Stimulated activated CD4-positive, alpha-beta T cell treated with anti-CD3 and anti-CD28 coated beads, Interleukin-15, amount 100 ng/mL, for 1 hour (primary cell): ENCODE measurements around the gene KNDC1.
"Not testable (repeated sequence)": the region's sequence is repeated elsewhere in the genome, so short reads cannot be mapped to it uniquely, and the experiment has no call there.

ENCODE experiments used
- DNase-seq, 2 donors: peaks; one replicate each; pipeline ENCODE4 v3.0.0-alpha.2; 2020; ENCODE audit warnings: low read depth in 1 of 2, low spot score in 1 of 2

The KNDC1 gene

DNA sequence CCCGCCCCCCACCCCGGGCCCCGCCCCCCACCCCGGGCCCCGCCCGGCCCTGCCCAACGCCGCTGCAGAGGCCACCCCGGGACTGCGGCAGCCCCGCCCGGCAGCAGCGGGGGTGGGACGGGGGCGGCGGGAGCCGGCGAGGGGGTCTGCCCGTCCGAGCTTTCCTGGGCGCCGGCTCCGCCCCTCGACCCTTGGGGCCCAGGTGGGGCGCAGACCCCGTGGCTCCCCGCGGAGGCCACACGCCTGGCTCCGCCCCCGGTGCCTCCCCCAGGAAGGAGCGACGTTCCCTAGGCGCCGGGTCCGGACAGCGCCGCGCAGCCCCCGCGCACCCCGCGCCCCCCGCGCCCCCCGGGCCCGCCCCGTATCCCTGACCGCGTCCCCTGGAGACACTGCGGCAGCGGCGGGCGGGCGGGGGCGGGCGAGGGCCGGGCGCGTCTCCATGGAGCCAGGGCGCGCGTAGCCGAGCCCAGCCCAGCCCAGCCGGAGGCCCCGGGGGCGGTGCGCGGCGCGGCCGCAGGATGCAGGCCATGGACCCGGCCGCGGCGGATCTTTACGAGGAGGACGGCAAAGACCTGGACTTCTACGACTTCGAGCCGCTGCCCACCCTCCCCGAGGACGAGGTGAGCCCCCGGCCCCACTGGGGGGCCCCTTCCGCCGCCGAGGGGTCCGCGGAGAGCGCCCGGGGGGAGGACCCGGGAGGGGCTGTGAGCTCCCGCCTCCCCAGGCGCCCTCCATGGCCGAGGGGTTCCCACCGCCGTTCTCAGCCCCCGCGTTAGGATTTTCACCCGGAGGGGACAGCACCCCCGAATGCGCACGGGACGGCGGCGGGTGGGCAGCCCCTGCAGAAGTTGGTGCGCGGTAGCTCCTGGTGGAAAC, at the start of gene KNDC1:
Gene KNDC1, plus strand, starts transcription at position 270 of the 876 bp plus-strand sequence. Its CDS starts 249 bp downstream, at position 519.
- no peak for DNase-seq

DNA sequence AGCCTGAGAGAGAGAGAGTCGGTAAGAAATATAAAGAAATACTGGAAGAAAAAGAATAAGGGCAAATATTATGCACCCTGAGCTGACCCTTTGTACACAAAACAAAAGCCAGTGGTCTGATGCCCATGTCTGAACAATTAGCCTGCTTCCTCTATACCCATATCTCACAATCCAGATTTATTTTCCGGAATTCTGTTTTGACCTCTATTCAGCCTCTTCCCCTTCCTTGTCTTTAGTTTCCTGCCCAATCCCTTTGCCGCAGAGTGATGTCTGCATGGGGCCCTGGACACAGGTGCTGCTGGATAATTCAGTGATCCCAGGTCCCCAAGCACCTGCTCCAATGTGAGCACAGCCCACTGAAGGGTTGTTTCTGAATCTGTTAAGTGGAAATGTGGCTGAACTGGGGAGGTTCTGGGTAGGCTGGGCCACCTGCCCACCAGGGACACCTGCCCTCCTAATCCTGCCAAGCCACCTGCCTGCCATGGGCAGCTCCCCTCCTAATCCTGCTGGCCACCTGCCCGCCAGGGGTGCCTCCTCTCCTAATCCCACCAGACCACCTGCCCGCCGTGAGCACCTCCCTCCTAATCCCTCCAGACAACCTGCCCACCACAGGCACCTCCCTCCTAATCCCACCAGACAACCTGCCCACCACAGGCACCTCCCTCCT, 49.3 kb upstream of the KNDC1 start:
- no peak for DNase-seq

- not testable (repeated sequence) for DNase-seq
These were observed 48.4 kb upstream of the KNDC1 start for GRCh38 chr10:133111640-133112039.

DNA sequence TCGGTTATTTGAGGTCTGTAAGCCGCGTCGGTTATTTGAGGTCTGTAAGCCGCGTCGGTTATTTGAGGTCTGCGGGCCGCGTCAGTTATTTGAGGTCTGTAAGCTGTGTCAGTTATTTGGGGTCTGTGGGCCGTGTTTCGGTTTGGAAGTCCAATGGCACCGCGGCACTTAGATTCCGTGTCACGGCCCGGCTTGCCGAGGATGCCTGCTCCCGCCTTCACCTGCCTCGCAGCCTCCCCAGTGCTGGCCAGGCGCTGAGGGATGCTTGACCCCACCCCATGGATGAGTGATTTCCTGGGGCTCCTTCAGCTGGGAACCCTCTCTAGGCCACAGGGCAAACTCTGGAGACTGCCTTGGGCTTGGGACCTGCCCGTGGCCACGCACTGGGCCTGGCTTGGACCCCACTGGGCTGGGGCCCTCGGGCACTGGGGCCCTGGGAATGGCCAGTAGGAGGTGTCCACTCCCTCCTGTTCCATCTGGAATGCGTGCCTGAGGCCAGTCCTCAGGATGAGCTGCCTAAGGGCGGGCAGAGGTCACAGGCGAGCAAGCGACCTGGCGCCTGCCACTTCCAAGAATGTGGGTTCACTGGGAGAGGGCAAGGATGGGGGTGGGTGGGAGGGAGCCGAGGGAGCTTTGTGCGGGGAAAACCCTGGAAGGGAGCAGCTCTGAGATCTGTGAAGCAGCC, 46.7 kb upstream of the KNDC1 start:
- DNase-seq: no peak

GRCh38 chr10:133113847-133114246, 46.2 kb upstream of the KNDC1 start:
- no peak for DNase-seq

DNA sequence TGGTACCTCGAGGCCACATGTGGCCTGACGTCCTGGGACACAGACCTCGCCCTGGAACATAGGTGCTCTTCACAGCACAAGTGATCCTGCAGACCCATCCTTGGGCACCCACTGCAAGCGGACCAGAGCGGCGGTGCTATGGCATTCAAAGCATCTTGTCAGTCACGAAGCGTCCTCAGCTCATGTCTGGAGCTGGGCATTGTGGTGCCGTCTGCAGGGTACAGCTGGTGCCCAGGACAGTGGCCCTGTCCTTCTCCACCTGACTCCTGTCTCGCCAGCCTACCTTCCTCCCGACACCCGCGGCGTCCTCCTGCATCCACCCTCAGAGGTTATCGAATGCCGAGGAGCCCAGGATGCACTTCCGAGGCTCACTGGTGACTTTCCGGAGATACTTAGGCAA, 45.8 kb upstream of the KNDC1 start:
- DNase-seq: no peak

DNA sequence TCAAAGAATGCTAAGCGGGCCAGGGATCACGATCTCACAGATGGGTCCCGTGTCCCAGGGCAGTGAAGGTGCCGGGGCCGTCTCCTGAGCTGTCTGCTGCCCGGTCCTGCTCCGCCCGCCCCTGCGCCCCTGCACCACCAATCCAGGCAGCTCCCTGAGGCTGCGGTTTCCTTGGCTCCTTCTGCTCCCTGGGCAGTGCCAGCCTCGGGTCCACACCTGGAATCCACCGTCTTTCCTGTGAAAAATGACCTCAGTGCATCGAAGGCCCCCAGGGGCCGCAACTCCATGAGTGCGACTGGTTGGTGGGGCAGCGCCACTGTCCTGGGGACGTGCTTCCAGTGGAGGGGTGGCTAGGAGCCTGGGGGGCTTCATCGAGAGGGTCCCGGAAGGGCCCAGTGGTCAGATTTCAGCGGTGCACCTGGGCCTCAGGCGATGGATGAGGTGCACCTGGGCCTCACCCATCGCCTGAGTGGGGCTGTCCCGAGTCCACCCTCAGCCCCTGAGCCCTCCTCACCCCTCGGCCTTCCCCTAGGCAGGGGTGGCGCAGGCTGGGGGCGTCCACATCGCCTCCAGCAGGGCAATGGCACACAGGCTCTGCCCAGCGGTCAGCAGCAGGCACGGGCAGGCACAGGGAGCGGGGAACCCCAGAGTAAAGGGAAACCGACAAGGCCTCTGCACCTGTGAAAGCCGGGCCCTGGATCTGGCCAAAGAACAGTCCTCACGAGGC, 45.1 kb upstream of the KNDC1 start:
- no peak for DNase-seq

DNA sequence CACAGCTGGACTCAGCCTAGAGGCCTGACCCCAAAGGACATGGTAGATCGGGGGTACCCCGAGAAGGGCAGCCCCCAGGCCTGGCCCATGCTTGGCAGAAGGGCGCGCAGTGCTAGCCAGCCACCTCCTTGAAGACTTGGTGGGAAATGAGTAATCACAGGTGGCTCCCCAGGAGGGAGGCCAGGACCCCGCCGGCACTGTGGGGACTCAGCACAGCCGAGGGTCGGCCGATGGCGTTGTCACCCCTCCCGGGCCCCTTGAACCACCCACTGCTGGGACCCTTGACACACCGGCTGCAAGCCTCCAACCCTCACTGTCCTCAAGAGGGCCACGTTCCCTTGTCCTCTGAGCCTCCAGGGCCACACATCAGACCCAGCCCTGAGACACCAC, 44.6 kb upstream of the KNDC1 start:
- DNase-seq: no peak

GRCh38 chr10:133115976-133116375, 44.0 kb upstream of the KNDC1 start:
- no peak for DNase-seq

- no peak for DNase-seq
These were observed 43.6 kb upstream of the KNDC1 start for GRCh38 chr10:133116455-133116854.

DNA sequence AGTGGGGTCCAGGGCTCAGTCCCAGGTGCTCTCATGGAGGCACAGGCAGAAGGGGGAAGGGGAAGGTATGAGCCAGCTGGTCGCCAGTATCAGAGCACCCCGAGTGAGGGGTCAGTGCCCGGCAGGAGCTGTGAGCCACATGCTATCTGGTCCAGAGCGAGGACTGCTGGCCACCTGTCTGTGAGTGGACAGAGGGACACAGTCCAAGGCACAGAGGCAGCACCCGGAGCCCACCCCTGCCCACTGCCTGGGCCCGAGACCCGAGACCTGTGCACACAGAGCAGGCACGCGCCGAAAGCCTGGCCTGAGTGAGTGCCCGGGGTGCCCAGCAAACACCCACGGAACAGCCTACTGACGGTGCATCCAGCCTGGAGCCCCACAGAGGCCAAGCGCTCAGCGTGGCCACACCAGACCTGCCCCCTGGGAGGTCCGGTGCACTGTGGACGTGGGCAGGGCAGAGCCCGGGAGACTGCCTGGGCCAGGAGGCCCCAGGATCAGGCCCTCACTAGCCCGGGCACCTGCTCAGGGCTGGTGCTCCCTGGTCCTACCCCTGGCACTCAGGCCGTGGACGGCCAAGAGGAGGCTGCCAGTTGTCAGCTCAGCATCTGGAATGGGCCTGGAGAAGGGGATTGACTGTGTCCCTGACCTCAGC, 42.9 kb upstream of the KNDC1 start:
- no peak for DNase-seq

GRCh38 chr10:133117688-133118071, 42.3 kb upstream of the KNDC1 start:
- no peak for DNase-seq

GRCh38 chr10:133121479-133121878, 38.5 kb upstream of the KNDC1 start:
- DNase-seq: no peak

GRCh38 chr10:133122171-133122935, 37.7 kb upstream of the KNDC1 start:
- DNase-seq: no peak

GRCh38 chr10:133123050-133123745, 36.8 kb upstream of the KNDC1 start:
- DNase-seq: no peak

- no peak for DNase-seq
These were observed 36.2 kb upstream of the KNDC1 start for GRCh38 chr10:133123746-133124356.

- DNase-seq: no peak
These were observed 35.4 kb upstream of the KNDC1 start for GRCh38 chr10:133124357-133125211.

GRCh38 chr10:133125901-133126300, 34.1 kb upstream of the KNDC1 start:
- DNase-seq: no peak
